ENCODE results near the gene ZNF232.

The ZNF232 gene

GRCh38 chr17:5068236-5068635 is 43.4 kb downstream of the ZNF232 start:
- no peak overlapping the region for H3K27ac ChIP-seq
- TF ChIP-seq CTCF (conservative IDR thresholded peaks at IDR 0.05): no peak

GRCh38 chr17:5065227-5065744 is 46.4 kb downstream of the ZNF232 start:
- no peak for TF ChIP-seq CTCF (conservative IDR thresholded peaks at IDR 0.05)
- no peak overlapping the region for H3K27ac ChIP-seq

Measured in VCaP (cell line).